Stimulated activated CD8-positive, alpha-beta memory T cell treated with anti-CD3 and anti-CD28 coated beads, Interleukin-12 subunit alpha, Interleukin-12 subunit beta, amount 100 ng/mL, for 1 hour (primary cell): Measurements from ENCODE around the gene UTP14A.
A peak's percentile ranks its signal among the peaks of the same experiment; 100 is the strongest.

Experiments used
- DNase-seq: peaks from one replicate; pipeline ENCODE4 v3.0.0-alpha.2; 2020; ENCODE audit warnings: low read depth

Gene UTP14A

DNA sequence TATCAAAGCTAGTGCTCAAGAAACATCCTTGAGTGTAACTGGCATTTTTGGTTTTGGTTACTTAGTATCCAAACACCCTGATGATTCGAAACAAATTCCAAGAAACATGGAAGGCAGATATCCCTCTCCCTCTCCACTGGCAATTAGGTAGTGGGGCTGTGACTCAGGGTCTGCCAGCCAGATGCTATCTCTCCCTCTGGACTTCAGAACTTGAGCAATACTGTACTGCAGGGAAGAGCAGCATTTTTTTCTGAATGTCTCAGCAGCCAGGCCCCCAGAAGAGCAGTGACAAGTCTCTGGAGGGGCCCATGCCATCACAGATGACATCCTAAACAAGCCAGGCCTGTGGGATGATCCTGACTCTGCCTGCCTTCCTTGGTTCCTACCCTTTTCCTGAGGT is 39.2 kb downstream of the UTP14A start:
- DNase-seq, result no peak

DNA sequence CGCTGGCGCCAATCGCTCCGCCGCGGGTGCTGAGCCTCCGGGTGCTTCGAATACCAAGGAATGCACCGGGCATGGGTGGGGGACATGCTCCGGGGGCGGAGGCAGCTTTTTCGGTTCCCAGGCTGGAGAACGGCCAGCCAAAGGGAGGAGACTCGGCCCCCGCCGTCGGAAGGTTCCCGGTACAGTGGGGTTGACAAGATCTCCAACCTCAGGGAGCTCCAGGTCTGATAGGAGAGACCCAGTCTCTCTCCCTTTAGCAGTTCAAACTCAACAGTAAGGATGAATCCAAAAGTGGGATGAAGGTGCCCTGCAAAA is 47.3 kb downstream of the UTP14A start:
- no peak for DNase-seq

GRCh38 chrX:129953881-129954280 is 47.9 kb downstream of the UTP14A start:
- no peak for DNase-seq

DNA sequence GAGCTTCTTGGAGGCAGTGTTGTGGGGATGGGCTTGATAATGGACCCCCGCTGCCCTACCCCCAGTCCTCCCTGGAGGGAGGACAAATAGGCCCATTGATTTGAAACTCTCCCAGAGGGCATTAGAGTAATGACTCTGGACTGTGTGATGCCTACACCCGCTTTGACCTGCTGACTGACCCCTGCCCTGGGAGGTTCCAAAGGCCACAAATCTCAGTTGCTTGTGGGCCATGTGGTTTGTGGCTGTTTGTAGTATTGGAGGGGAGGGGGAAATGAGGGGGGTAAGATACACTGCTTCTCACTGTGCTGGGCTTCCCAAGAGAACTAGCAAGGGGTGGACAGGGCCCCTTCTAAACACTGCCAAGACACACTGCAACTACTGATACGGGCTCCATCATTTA is 48.8 kb downstream of the UTP14A start:
- no peak for DNase-seq

DNA sequence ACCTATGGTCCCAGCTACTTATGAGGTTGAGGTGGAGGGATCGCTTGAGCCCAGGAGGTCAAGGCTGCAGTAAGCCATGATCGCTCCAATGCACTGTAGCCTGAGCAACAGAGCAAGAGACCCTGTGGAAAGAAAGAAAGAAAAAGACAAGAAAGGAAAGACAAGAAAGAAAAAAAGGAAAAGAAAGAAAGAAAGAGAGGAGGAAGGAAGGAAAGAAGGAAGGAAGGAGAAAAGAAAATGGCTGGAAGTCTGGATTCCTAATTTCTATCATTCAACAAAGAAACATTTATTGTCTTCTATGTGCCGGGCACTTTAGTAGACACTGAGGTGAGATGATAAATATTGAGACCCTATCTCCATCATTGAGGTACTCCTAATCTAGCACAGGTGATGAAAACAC is 49.7 kb downstream of the UTP14A start:
- no peak for DNase-seq

DNA sequence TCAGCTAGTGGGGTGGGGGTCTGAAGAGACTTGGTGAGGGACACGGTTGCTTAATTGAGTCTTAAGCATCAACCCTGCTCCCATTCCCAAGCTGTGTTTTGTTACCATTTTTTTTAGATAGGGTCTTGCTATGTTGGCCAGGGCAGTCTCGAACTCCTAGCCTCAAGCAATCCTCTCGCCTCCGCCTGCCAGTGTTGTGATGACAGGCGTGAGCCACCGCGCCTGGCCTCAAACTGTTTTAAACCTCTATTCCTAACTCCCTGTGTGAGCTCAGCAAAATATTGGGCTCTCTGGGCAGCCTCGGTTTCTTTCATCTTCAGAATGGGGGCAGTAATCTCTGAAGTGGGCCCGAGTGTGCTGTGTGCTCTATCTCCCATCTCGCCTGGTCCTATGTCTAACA is 50.2 kb downstream of the UTP14A start:
- DNase-seq, result no peak

- no peak for DNase-seq
Measured at GRCh38 chrX:129956765-129957164, 50.8 kb downstream of the UTP14A start.

- DNase-seq, result no peak
Measured at GRCh38 chrX:129957241-129958082, 51.5 kb downstream of the UTP14A start.

DNA sequence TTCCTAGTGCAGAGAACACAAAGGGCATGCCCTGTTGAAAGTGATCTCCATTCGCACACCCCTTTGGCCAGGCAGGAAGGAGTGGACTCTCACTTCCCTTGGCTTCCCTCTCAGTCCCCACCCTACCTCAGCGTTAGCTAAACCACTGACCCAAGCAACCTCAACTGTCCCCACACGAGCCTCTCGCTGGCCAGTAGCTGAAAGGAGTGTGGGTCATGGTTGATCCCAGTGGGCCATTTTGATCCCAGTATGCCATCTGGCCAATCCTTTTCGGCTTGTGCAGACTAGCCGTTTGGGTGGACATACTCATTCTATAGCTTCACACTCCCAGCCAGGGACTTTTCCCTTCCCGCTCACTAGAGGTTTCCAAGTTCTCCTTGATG is 52.1 kb downstream of the UTP14A start:
- DNase-seq, result no peak

GRCh38 chrX:129958814-129959492 is 53.0 kb downstream of the UTP14A start:
- no peak for DNase-seq

GRCh38 chrX:129959493-129959832 is 53.5 kb downstream of the UTP14A start:
- DNase-seq, result no peak

DNA sequence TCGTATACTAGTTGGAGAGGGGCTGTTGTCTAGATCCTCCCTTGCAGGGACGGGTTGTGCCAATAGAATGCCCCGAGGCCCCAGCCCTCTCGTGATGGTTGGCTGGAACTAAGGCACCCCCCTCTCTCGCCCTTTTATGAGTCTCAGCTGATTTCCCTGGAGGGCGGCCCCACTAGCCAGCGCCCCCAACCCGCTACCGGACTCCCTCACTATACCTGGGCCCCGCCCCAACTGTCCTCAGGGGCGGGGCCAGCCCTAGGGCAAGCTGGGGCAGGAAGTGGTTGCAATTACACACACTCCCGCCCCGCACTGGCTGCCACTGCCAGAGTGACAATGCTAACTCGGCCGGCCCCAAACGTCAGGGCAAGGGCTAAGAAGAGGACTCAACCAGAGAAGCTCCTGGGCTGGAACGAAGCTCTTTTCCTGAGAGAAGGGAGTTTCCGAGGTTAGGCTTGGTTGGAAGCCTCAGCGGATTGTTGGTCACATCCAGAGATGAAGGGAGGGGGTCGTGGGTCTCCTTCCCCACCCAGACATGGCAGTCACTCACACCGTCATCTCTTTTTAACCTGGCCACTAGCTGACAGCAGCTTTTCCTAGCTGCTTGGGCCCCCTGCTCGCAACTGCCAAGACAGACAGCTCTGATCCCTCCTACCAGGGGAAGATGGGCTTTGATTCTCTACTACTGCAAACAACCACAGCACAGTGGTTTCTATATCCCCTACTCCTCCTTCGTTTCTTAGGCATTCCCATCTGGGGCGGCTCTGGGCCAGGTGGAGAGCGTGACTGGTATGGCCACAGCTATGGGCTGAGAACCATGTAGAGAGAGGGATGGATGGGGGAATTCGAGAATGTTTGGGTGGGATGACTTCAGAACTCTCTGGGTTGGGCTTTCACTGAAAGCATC is 55.5 kb downstream of the UTP14A start:
- DNase-seq, result peak; percentile 30

GRCh38 chrX:129963729-129964128 is 57.8 kb downstream of the UTP14A start:
- no peak for DNase-seq

DNA sequence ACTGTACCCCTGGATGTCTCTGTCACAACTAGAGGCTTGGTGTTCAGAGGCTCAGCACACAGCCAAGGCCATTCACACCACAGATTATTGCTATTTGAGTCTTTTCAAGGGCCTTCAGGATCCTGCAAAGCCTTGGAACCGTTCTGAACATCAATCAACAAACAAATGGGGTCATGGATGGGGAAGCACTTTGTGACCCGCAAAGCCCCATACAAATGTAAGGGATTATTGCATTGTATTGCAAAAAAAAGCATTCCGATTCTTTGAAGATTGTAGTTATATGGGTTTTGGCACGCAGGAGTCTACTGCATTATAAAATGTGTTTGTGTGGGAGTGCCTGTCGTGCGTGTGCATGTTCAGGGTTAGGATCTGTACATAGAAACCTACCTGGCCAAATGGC is 59.2 kb downstream of the UTP14A start:
- DNase-seq, result no peak

DNA sequence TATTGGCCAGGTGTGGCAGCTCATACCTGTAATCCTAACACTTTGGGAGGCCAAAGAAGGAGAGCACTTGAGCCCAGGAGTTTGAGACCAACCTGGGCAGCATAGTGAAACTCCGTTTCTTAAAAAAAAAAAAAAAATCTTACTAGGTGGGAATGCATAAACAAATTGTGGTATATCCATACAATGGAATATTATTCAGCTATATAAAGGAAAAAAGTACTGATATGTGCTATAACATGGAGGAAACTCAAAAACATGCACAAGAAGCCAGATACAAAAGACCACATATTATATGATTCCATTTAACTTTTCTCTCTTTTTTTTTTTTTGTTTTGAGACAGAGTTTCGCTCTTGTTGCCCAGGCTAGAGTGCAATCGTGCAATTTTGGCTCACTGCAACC is 63.0 kb downstream of the UTP14A start:
- no peak for DNase-seq

DNA sequence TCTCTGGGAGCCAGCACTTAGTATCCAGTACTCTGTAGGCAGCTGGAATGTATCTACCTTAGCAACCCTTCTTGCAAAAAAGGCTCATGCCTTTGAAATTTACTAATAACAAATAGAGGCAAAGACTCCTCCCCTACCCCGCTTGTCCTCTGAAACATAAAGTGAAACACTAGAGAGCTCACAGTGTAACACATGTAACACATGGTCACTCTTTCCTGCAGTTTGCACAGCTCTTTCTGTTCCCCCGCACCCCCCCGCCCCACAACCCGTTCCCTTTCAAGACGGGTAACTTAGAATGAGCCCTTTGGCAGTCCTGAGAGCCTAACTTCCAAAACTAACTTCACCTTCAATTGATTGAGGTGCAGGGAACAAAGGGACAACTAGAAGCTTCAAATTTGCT is 70.5 kb downstream of the UTP14A start:
- no peak for DNase-seq
